Suppressor macrophage (primary cell): ENCODE data around the gene AOC3.

Experiments
- DNase-seq, 4 experiments: peaks; one replicate each; pipeline ENCODE4 v3.0.0-alpha.2; 2020 to 2022
- total RNA-seq, 17 experiments: gene quantifications; one replicate each; lab custom pipeline; 2026; ENCODE audit warnings: mixed read lengths in 6 of 17, inconsistent platforms in 3 of 17; lab: John Stamatoyannopoulos, UW

Gene AOC3, protein sequence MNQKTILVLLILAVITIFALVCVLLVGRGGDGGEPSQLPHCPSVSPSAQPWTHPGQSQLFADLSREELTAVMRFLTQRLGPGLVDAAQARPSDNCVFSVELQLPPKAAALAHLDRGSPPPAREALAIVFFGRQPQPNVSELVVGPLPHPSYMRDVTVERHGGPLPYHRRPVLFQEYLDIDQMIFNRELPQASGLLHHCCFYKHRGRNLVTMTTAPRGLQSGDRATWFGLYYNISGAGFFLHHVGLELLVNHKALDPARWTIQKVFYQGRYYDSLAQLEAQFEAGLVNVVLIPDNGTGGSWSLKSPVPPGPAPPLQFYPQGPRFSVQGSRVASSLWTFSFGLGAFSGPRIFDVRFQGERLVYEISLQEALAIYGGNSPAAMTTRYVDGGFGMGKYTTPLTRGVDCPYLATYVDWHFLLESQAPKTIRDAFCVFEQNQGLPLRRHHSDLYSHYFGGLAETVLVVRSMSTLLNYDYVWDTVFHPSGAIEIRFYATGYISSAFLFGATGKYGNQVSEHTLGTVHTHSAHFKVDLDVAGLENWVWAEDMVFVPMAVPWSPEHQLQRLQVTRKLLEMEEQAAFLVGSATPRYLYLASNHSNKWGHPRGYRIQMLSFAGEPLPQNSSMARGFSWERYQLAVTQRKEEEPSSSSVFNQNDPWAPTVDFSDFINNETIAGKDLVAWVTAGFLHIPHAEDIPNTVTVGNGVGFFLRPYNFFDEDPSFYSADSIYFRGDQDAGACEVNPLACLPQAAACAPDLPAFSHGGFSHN
- total RNA-seq = 0 to 2.6 (median 0.30) reads per million in 17 experiments

DNA sequence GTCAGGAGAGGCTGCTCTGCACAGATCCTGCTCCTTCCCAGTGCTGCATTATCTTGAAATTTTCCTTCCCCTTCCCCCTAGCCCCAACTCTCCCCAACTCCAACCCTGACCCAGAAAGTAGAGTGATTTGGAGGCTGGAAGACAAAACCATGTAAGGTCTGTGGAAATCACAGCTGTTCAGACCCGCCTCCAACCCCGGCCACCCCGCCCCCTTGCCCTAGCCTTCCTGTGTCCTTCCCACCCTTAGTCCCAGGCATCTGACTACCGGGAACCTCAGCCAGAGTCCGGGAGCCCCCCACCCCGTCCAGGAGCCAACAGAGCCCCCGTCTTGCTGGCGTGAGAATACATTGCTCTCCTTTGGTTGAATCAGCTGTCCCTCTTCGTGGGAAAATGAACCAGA lies at the start of gene AOC3:
Gene AOC3 (plus strand): TSS at position 246 of the 400 bp plus-strand sequence. CDS start 145 bp downstream, at position 391.
- DNase-seq = no peak

GRCh38 chr17:42803074-42803883 lies 47.7 kb upstream of the AOC3 start:
- no peak for DNase-seq

DNA sequence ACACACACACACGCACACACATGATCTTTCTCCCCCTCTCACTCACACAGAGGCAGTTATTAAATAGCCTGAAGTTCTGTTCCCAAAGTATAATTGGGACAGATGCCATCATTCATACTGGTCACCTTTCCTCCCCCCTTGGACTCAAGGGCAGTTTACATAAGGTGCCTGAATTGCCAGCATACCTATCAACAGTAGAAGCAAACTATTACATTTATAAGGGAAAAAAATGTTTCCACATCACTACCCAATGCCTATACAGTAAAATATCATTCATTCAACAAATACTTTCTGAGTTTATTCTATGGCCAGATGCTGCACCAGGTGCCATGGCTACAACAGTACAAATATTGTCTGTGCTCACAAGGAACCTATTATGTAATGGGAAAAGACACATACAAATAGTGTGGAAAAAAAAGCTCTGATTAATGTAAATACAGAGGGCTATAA lies 46.1 kb upstream of the AOC3 start:
- no peak for DNase-seq

DNA sequence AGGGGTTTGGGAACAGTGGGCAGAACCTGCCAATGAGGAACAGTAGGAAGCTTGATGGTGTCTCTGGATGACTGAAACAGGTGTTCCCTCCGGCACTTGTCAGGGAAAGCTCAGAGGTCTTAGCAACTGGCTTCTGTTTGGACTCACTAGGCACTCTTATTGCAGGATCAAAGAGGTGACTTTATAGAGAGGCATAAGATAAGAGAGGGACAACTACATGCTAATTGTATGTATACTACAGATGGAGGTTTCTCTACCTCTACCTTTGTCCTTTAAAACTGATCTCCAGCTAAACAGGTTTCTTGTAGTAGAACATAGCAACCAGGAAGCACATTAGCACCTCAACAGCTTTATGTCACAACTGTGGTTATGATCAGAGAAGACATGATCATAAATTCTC lies 44.8 kb upstream of the AOC3 start:
- no peak for DNase-seq

DNA sequence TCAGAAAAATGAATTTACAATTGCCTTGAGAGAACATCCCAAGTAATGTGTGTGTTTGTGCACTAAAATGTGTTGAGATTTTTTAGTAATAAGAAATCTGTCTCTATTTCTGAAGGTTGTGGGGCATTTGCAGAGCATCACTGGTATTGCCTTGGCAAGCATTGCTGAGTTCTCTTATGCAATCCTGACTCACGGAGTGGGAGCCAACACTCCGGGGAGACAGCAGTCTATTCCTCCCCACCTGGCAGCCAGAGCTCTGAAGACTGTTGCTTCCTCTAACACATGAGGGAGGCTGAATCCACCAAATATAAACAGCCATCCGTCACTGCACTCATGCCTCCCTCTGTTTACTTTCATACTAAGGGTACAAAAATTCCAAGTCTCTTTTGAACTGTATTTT lies 41.7 kb upstream of the AOC3 start:
- no peak for DNase-seq

DNA sequence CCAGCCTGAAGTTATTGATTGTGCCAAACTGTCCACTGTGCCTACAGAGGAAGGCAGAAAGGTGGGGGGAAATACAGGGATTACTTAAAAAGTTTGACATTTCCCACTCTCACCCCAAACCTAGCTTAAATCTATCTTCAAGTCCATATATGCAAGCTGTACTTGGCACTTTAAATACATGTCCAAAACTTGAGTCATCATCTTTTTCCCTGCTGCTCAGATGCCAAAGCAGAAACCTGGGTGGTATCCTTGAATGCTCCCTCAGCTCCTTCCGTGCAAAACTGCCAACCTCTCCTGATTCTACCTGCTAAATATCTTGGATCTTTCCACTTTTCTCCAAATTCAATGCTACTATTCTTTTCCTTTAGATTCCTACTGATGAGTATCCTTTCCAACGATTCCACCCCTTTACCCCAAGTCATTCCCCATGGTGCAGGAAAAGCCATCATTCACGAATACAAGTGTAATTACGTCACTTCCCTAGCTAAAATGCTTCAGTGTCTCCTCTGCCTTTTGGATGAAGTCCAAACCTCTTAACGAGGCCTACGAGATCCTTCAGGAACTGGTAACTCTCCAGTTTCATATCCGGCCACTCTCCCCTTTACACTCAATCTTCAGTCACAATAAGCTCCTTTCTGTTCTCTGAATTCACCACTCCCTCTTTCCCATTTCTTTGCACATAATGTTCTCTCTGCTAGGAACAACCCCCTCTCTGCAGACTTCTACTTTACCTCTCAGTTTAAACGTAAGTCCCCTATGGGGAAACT lies 36.2 kb upstream of the AOC3 start:
- DNase-seq = no peak

- DNase-seq = no peak
Measured at GRCh38 chr17:42817866-42818265, 33.1 kb upstream of the AOC3 start.

GRCh38 chr17:42818379-42818778 lies 32.6 kb upstream of the AOC3 start:
- DNase-seq = no peak

DNA sequence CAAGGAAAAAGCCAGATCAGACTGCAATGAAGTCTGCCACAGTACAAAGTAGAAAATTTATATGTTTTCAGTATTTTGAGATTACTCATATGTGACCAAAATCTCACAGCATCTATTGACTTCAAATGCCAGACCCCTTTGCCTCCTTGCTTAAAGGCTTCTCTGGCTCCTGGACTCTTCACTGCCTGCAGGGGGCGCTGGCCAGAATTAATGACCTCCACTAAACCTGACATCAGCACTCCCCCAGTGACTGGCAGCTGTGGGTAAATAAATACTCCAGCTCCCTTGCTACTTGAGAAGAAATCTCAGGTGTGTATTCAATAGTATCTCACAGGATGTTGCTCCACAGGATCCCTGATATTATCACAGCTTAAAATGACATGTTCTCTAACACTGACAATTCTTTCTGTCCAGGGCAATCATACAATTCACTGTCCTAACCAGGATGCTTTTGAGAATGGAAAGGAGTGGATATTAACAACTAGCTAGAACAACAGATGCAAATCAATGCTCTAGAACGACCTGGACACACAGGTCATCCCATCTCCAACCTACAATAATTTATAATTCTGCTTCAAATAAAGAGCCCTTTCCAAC lies 31.0 kb upstream of the AOC3 start:
- DNase-seq = peak; percentile 80 to 87 (median 84)

DNA sequence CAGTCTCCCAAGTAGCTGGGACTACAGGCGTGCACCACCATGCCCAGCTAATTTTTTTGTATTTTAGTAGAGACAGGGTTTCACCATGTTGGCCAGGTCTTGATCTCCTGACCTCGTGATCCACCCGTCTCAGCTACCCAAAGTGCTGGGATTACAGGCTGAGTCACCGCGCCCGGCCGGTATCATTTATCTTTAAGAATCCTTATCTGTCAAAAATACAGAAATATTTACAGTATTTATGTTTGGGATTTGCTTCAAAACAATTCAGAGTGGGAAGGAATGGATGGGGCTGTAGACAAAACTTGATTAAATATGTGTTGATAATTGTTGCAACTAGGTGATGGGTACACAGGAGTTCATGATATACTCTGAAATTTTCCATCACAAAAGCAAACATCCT lies 29.8 kb upstream of the AOC3 start:
- DNase-seq = no peak

DNA sequence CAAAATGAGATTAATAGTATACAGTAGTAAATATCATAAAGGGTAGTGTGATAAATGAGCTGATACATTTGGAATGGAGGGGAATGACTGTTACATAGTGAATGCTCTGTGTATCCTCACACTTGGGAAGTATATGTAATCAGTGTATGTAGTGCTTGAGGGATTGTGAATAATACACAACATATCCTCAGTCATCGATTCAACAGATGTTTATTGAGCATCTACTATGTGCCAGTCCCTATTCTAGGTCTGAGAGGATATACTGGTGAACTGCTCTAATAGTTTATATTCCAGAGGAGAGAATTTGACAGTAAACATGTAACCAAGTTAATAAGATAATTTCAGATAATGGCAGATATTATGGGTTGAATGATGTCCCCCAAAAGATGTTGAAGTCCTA lies 23.5 kb upstream of the AOC3 start:
- no peak for DNase-seq

DNA sequence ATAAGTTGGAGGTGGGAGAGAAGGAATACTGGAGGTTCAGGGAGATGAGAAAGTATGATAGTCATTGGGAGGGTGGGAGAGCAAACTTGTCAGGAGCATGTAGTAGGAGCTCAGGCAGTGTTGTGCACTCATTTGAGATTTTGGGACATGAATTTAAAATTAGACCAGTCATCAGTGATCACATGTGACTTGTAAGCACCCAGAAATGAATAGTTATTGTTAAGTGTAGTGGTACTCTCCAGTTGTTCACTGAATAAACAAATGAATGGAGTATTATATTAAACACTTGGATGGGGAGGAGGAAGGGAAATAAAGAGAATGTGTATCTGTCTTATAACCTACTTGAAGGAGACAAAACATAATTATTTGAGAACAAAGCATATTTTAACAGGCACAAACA lies 20.0 kb upstream of the AOC3 start:
- DNase-seq = no peak

DNA sequence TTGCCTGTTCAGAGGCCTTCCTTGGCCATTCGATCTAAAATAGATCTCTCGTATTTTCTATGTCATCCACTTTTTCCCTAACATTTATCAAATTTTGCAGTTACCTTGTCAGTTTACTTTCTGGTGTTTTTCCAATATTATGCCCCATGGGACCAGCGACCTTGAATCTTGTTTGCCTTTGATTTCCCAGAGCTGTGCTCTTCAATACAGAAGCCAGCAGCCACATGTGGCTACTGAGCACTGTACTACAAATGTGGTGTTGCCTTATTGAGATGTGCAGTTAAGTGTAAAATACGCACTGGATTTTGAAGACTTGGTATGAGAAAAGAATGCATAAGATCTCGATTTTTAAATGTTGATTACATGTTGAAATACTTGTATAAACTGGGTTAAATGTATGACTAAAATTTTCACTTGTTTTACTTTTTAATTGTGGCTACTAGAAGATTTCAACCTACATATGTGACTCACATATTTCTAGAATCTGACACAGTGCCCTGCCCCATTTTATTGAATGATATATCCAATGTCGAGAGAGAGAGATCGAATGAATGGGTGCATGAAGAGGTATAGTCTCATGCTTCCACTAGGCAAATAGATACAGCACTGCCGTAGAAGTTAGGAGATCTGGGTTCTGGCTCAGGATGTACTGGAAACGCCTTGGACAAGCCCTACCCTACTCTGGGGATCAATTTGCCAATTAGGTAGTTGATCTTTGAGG lies 18.6 kb upstream of the AOC3 start:
- no peak for DNase-seq

DNA sequence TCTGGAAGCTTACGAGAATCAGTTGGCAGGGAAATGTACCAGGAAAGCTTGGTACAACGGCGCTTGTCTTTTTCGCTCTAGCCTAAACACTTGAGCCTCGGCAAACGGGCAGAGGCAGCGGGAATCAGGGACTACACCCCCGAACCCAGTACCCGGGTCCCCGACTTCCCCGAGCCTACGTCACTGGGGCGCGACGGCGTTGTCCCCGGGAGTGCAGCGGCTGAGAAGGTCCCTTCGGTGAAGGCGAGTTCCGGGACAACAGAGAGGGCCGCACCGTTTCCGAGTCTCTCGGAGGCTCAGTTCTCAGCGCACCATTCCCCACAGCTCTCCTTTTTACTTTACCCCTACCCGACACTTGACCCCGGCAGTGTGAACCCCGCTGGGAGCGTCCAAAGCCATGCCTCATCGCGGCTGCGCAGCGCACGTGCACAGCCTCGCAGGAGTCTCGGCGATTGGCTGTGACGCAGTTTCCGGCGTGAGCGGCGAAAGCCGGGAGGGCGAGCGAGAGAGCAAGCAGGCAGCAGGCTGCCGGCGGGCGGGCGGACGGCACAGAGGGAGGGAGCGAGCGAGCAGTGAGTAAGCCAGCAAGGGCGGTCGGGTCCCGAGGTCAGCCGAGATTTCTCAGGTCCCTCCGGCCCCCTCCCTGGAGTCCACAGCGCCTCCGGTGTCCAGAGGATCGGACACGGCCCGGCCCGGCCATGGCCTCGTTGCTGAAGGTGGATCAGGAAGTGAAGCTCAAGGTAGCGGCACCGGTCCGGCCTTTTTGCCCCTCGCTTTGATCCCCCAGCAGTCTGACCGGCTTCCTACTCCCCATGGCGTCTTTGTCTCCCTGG lies 17.8 kb upstream of the AOC3 start, which contains the start of gene PSME3:
Gene PSME3 (plus strand): TSS at position 464 of the 833 bp plus-strand sequence. CDS start 235 bp downstream, at position 699.
- peak; percentile 92 to 95 (median 95) for DNase-seq

DNA sequence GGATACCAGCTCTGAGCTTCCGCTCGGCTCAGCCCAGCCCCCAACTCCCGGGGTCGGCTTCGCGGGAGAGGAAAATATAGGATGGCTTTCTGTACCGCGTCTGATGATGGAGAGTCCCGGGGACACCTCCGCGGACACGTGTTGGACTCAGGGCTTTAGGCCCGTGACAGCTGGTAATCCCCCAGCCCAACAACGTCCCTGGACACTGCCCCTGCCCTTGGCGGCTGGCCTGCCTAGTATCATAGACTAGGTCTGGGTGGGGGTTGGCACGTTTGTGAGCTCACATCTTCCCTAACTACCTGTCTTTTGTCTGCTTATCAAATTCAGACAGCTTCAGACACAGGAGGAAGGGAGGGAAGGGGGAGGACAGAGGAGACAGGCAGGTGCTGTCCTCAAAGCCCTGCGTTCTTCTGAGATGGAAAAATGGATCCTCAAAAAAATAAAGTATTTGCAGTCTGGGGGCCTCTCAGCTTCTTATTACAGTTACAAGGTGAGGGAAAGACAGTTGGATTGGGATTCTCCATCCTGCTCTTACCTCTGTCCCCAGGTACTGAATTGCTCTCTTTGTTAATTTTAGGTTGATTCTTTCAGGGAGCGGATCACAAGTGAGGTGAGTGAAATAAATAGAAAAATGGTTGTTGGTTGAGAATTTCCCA lies 17.1 kb upstream of the AOC3 start:
- DNase-seq = no peak

DNA sequence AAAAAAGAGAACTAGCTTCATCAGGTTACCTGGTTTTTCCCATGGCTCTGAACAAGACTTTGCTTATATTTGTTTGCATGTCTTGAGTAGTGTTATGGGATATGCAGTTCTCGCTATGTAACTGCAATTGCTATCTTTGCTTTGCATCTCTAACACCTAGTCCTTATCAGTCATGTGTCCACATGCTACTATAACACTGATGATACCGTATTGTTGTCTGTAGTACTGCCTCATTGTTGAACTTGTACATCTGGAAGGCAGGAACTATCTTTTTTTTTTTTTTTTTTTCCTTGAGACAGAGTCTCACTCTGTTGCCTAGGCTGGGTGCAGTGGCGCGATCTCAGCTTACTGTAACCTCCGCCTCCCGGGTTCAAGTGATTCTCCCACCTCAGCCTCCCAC lies 15.3 kb upstream of the AOC3 start:
- no peak for DNase-seq

DNA sequence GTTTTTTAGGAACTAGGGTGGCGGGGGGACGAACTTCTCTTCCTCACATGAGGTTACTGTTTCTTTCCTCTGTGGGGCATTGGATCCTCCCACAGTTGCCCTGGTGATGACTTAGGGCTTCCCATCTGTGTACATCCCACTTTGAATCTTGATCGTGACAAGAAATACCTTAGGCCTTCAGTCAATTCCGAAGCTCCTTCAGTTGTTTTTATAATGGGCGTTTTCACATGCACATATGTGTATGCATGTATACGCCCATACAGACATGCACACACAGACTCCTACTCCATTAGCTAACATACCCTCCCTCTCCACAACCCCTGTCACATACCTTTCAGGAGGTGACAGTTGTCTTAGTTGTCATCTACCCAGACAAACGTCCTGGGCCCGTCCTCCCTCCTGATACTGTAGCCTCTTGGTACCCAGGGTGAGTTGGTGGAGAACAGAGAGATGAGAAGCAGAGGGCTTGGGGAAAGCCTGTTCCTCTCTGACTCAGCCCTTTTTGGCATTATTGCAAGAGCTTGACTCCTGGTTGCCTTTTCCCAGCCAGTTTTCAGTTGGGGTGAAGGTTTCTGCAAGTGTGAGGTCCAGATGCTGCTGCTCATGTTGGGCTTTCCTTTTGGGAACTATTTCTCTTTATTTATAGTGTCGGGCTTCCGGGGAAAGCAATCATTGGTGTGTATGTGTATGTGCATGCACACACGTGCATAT lies 8.9 kb upstream of the AOC3 start:
- DNase-seq = no peak

GRCh38 chr17:42843358-42843934 lies 7.6 kb upstream of the AOC3 start:
- DNase-seq = peak; percentile 55 to 80 (median 70)
